Mesendoderm (in vitro differentiated cells): Measurements from ENCODE around the gene PTPRM.

Experiments
- DNase-seq: peaks from one replicate; pipeline ENCODE4 v3.0.0; 2013
- H2AK5ac ChIP-seq: 2 replicates; pipeline ENCODE4 v1.6.1; 2013; ENCODE audit warnings: low read length, inconsistent platforms
- H2BK120ac ChIP-seq: 2 replicates; pipeline ENCODE4 v1.6.1; 2013; ENCODE audit warnings: low read depth, mild to moderate bottlenecking, low read length, moderate library complexity, mixed read lengths
- H2BK15ac ChIP-seq: replicated peaks from 2 replicates; pipeline ENCODE4 v1.6.1; 2013; ENCODE audit warnings: low read depth, mild to moderate bottlenecking, moderate library complexity
- H2BK5ac ChIP-seq: 2 replicates; pipeline ENCODE4 v1.6.1; 2013; ENCODE audit warnings: low read length, inconsistent platforms
- H3K18ac ChIP-seq: 2 replicates; pipeline ENCODE4 v1.6.1; 2013; ENCODE audit warnings: mild to moderate bottlenecking, low read length, mixed read lengths
- H3K23ac ChIP-seq: one replicate; pipeline ENCODE4 v1.6.1; 2013; ENCODE audit warnings: low read length
- H3K27ac ChIP-seq: 2 replicates; pipeline ENCODE4 v1.5.1; 2013; ENCODE audit warnings: low read depth, mild to moderate bottlenecking, inconsistent platforms, low read length, moderate library complexity
- H3K27me3 ChIP-seq: 2 replicates; pipeline ENCODE4 v1.6.1; 2013; ENCODE audit warnings: low read length, control low read depth, mild to moderate bottlenecking, inconsistent platforms; ENCODE audit not compliant: insufficient read depth, poor library complexity
- H3K36me3 ChIP-seq: 2 replicates; pipeline ENCODE4 v1.6.1; 2013; ENCODE audit warnings: low read length, inconsistent platforms; ENCODE audit not compliant: control insufficient read depth, insufficient read depth
- H3K4ac ChIP-seq: one replicate; pipeline ENCODE4 v1.6.1; 2013; ENCODE audit warnings: low read depth, mild to moderate bottlenecking, low read length, moderate library complexity
- H3K4me1 ChIP-seq: 2 replicates; pipeline ENCODE4 v1.6.1; 2013; ENCODE audit warnings: low read depth, low read length, inconsistent platforms; ENCODE audit not compliant: control insufficient read depth
- H3K4me2 ChIP-seq: 2 replicates; pipeline ENCODE4 v1.6.1; 2013; ENCODE audit warnings: low read length
- H3K4me3 ChIP-seq: 2 replicates; pipeline ENCODE4 v1.5.1; 2013; ENCODE audit warnings: mild to moderate bottlenecking, low read length
- H3K56ac ChIP-seq: one replicate; pipeline ENCODE4 v1.6.1; 2013; ENCODE audit warnings: low read length
- H3K79me1 ChIP-seq: 2 replicates; pipeline ENCODE4 v1.6.1; 2013; ENCODE audit warnings: low read length, inconsistent platforms
- H3K79me2 ChIP-seq: 2 replicates; pipeline ENCODE4 v1.6.1; 2013; ENCODE audit warnings: mild to moderate bottlenecking, low read length; ENCODE audit not compliant: control insufficient read depth, insufficient read depth
- H3K9ac ChIP-seq: 2 replicates; pipeline ENCODE4 v1.6.1; 2013; ENCODE audit warnings: low read length, inconsistent platforms
- H4K5ac ChIP-seq: one replicate; pipeline ENCODE4 v1.6.1; 2013; ENCODE audit warnings: low read length
- H4K8ac ChIP-seq: one replicate; pipeline ENCODE4 v1.6.1; 2013; ENCODE audit warnings: low read depth, mild to moderate bottlenecking, control low read depth, low read length, moderate library complexity
- WGBS: extraction: QIAGEN DNeasy Blood & Tissue Kit; methylation state at CpG from one replicate; pipeline ENCODE4 v1.1.7; 2013; ENCODE audit warnings: low lambda C conversion rate, missing lambda C conversion rate; ENCODE audit not compliant: insufficient coverage; ENCODE audit errors: extremely low coverage; 5-methylcytosine and 5-hydroxymethylcytosine counted together

PTPRM gene

GRCh38 chr18:8403713-8404112 is 836.6 kb downstream of the PTPRM start:
- Histone ChIP-seq H3K18ac (no peak overlapping the region), H2BK120ac (no peak overlapping the region), H3K27me3 (no peaks in the 10 kb centered on the region), H4K5ac (no peak overlapping the region), H3K9ac (no peak overlapping the region), H2BK5ac (no peak overlapping the region), H3K27ac (no peak overlapping the region), H3K79me2 (no peaks in the 10 kb centered on the region), H3K4ac (no peak overlapping the region), H3K4me3 (no peak overlapping the region), H2AK5ac (no peak overlapping the region), H3K23ac (no peak overlapping the region), H3K4me1 (no peaks in the 10 kb centered on the region), H3K4me2 (no peak overlapping the region), H3K56ac (no peak overlapping the region), H2BK15ac (no peak overlapping the region), H3K36me3 (peaks cover 1% of the 10 kb centered on the region), H3K79me1 (no peaks in the 10 kb centered on the region), H4K8ac (no peak overlapping the region)
- WGBS, result no CpG with 5 or more reads among the region's 2 CpGs
- DNase-seq, result no peak

- no peak for DNase-seq
- Histone ChIP-seq H4K5ac (no peak overlapping the region), H3K79me2 (no peaks in the 10 kb centered on the region), H3K79me1 (no peaks in the 10 kb centered on the region), H3K9ac (no peak overlapping the region), H2BK15ac (no peak overlapping the region), H3K23ac (no peak overlapping the region), H3K4me3 (no peak overlapping the region), H3K4ac (no peak overlapping the region), H4K8ac (no peak overlapping the region), H3K27me3 (no peaks in the 10 kb centered on the region), H3K56ac (no peak overlapping the region), H2BK120ac (no peak overlapping the region), H2AK5ac (no peak overlapping the region), H3K27ac (no peak overlapping the region), H3K4me2 (no peak overlapping the region), H3K18ac (no peak overlapping the region), H2BK5ac (no peak overlapping the region), H3K36me3 (peaks cover 1% of the 10 kb centered on the region), H3K4me1 (no peaks in the 10 kb centered on the region)
- WGBS, result no CpG with 5 or more reads among the region's 10 CpGs
Measured at GRCh38 chr18:8406186-8406867, 839.2 kb downstream of the PTPRM start.

- no peaks in the 10 kb centered on the region for H3K27me3 ChIP-seq
- H3K79me2 ChIP-seq, result no peaks in the 10 kb centered on the region
- no peak overlapping the region for H3K9ac ChIP-seq
- no CpG with 5 or more reads among the region's 15 CpGs for WGBS
- H2AK5ac ChIP-seq, result no peak overlapping the region
- H2BK5ac ChIP-seq, result no peak overlapping the region
- H3K4ac ChIP-seq, result no peak overlapping the region
- H3K56ac ChIP-seq, result no peak overlapping the region
- H4K5ac ChIP-seq, result no peak overlapping the region
- H4K8ac ChIP-seq, result no peak overlapping the region
- H3K79me1 ChIP-seq, result no peaks in the 10 kb centered on the region
- DNase-seq, result no peak
- no peak overlapping the region for H3K4me3 ChIP-seq
- peaks cover 1% of the 10 kb centered on the region for H3K36me3 ChIP-seq
- H2BK15ac ChIP-seq, result no peak overlapping the region
- H3K23ac ChIP-seq, result no peak overlapping the region
- no peak overlapping the region for H3K27ac ChIP-seq
- no peaks in the 10 kb centered on the region for H3K4me1 ChIP-seq
- H2BK120ac ChIP-seq, result no peak overlapping the region
- no peak overlapping the region for H3K18ac ChIP-seq
- H3K4me2 ChIP-seq, result no peak overlapping the region
Measured at GRCh38 chr18:8406868-8407250, 839.7 kb downstream of the PTPRM start.

- H3K56ac ChIP-seq, result no peak overlapping the region
- H3K4ac ChIP-seq, result no peak overlapping the region
- no peak overlapping the region for H4K8ac ChIP-seq
- DNase-seq, result no peak
- H3K23ac ChIP-seq, result no peak overlapping the region
- H2BK5ac ChIP-seq, result no peak overlapping the region
- H3K9ac ChIP-seq, result no peak overlapping the region
- H4K5ac ChIP-seq, result no peak overlapping the region
- H3K79me1 ChIP-seq, result no peaks in the 10 kb centered on the region
- H3K4me1 ChIP-seq, result no peaks in the 10 kb centered on the region
- H2AK5ac ChIP-seq, result no peak overlapping the region
- H2BK120ac ChIP-seq, result no peak overlapping the region
- H3K4me2 ChIP-seq, result no peak overlapping the region
- H3K36me3 ChIP-seq, result peaks cover under 1% of the 10 kb centered on the region
- H3K27me3 ChIP-seq, result no peaks in the 10 kb centered on the region
- no peak overlapping the region for H3K18ac ChIP-seq
- no peaks in the 10 kb centered on the region for H3K79me2 ChIP-seq
- no peak overlapping the region for H3K27ac ChIP-seq
- H2BK15ac ChIP-seq, result no peak overlapping the region
- no peak overlapping the region for H3K4me3 ChIP-seq
- WGBS, result no CpG with 5 or more reads among the region's 3 CpGs
Measured at GRCh38 chr18:8409151-8409550, 842.0 kb downstream of the PTPRM start.

- no peak overlapping the region for H3K56ac ChIP-seq
Measured at GRCh38 chr18:8411492-8411891, 844.4 kb downstream of the PTPRM start.

GRCh38 chr18:8412117-8412516 is 845.0 kb downstream of the PTPRM start:
- Histone ChIP-seq H2BK15ac (no peak overlapping the region), H3K18ac (no peak overlapping the region), H3K56ac (no peak overlapping the region), H3K4me2 (no peak overlapping the region), H3K4me1 (no peaks in the 10 kb centered on the region), H3K27ac (no peak overlapping the region), H3K79me2 (no peaks in the 10 kb centered on the region), H3K4ac (no peak overlapping the region), H2BK5ac (no peak overlapping the region), H3K27me3 (no peaks in the 10 kb centered on the region), H3K79me1 (no peaks in the 10 kb centered on the region), H3K36me3 (no peaks in the 10 kb centered on the region), H4K5ac (no peak overlapping the region), H2AK5ac (no peak overlapping the region), H3K23ac (no peak overlapping the region), H4K8ac (no peak overlapping the region), H3K4me3 (no peak overlapping the region), H2BK120ac (no peak overlapping the region), H3K9ac (no peak overlapping the region)
- DNase-seq, result no peak
- no CpG with 5 or more reads among the region's 8 CpGs for WGBS

More at GRCh38 chr18:8411492-8411891, 844.4 kb downstream of the PTPRM start:
- Histone ChIP-seq H3K4me3 (no peak overlapping the region), H2BK15ac (no peak overlapping the region), H2BK120ac (no peak overlapping the region), H2AK5ac (no peak overlapping the region), H3K27ac (no peak overlapping the region), H3K4ac (no peak overlapping the region), H3K4me2 (no peak overlapping the region), H3K79me2 (no peaks in the 10 kb centered on the region), H3K36me3 (no peaks in the 10 kb centered on the region), H3K27me3 (no peaks in the 10 kb centered on the region), H2BK5ac (no peak overlapping the region), H4K8ac (no peak overlapping the region), H3K9ac (no peak overlapping the region), H3K79me1 (no peaks in the 10 kb centered on the region), H3K18ac (no peak overlapping the region), H4K5ac (no peak overlapping the region), H3K4me1 (no peaks in the 10 kb centered on the region), H3K23ac (no peak overlapping the region)
- DNase-seq, result no peak
